LoVo (cell line): ENCODE measurements around the gene CEP112.

Source experiments
- DNase-seq: peaks from one replicate; pipeline ENCODE4 v3.0.0-alpha.2; 2016; ENCODE audit warnings: low spot score

CEP112 gene

DNA sequence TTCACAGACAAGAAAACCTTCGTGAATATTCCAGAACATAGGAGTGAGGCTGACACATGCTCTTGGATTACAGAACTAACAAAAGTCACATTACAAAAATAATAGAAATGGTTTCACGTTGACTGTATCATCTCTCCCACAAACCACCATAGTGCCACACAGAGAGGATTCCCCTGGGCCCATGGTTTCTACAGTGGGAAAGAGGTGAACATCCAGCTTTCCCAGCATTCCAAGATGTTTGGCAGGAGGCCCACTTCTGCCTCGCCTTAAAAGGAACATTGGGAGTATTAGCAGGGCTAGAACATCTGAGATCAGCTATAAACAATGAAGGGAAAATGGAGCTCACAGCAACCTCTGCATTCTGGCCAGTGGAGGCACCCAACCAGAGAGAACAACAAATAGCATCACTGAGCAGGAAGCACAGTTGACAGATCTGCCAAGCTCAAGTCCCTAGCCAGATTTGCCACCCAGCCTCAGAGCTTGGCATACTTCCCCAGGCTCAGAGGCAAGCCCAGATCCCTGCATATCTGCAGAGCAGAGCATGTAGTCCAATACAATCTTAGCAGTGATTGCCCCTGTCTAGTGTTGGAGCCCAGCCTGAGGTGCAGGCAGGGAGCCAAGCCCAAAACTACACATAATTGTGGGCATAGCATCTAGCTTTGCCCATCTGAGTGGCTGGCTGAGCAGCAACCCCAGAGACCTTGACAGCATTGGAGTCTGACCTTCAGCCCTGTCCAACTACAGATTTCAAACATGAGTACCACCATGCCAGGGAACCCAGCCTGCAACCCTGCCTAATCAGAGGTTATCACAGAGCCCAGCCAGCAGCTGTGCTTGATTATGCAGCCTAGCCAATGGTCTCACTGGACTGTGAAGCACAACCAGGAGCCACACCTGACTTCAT is 260.4 kb downstream of the CEP112 start:
- no peak for DNase-seq

GRCh38 chr17:65930140-65930730 is 261.7 kb downstream of the CEP112 start:
- DNase-seq = no peak

GRCh38 chr17:65926599-65926998 is 265.3 kb downstream of the CEP112 start:
- no peak for DNase-seq

- no peak for DNase-seq
Observed at GRCh38 chr17:65925606-65926307, 266.2 kb downstream of the CEP112 start.

DNA sequence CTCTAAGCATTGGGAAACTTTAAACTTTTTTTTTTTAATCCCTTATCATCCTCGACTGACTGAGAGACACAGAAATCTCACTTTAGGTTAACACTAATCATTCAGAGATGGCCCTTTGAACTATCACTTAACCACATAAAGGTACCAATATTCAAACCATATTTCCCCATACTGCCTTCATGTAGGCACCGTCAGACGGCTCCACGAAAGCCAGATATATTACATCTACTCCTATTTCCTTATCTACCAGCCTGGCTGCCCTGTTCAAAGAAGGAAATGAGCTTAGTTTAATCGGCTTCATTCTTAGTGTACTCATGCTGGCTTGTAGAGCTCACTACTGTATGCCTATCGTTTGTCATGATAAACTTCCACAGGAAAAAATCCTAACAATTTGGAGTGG is 270.9 kb downstream of the CEP112 start:
- no peak for DNase-seq

GRCh38 chr17:65918916-65919315 is 273.0 kb downstream of the CEP112 start:
- DNase-seq = no peak

GRCh38 chr17:65918500-65918899 is 273.4 kb downstream of the CEP112 start:
- DNase-seq = no peak

- no peak for DNase-seq
Observed at GRCh38 chr17:65917560-65917959, 274.4 kb downstream of the CEP112 start.

DNA sequence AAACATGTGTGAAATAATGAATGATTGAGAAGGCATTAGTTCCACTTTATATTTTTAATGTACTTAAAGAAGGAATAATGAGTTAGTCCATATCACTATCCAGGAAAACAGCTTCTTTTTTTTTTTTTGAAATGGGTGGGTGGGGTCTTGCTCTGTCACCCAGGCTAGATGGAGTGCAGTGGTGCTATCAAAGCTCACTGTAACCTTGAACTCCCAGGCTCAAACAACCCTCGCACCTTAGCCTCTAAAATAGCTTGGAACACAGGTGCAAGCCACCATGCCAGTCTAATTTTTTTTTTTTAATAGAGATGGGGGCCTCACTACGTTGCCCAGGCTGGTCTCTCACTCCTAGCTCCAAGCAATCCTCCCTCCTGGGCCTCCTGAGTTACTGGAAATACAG is 275.5 kb downstream of the CEP112 start:
- no peak for DNase-seq

GRCh38 chr17:65914784-65915342 is 277.1 kb downstream of the CEP112 start:
- no peak for DNase-seq

DNA sequence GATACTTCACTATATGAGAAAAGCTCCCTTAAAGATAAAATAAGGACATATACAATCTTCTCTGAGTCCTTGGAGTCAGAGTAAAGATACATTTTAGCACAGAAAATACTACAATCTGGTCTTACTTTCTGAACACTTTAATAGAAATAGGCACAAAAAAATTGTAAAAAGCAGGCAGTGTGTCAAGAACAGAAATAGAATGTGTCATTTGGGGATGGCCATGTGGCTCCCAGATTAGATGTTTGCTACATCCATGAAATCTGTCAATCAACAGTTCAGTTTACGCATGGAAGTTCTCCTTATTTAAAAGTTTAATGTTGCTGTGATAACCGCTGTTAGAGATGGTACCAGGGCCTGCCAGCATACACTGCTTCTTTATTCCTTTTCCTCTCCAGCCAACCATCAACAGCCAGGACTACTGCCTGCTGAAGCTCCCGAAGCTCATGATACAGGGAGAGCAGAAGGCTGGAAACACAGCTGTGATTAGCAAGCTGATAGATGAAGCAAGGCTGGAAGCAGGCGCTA is 278.5 kb downstream of the CEP112 start:
- no peak for DNase-seq

- no peak for DNase-seq
Observed at GRCh38 chr17:65910836-65911235, 281.1 kb downstream of the CEP112 start.

DNA sequence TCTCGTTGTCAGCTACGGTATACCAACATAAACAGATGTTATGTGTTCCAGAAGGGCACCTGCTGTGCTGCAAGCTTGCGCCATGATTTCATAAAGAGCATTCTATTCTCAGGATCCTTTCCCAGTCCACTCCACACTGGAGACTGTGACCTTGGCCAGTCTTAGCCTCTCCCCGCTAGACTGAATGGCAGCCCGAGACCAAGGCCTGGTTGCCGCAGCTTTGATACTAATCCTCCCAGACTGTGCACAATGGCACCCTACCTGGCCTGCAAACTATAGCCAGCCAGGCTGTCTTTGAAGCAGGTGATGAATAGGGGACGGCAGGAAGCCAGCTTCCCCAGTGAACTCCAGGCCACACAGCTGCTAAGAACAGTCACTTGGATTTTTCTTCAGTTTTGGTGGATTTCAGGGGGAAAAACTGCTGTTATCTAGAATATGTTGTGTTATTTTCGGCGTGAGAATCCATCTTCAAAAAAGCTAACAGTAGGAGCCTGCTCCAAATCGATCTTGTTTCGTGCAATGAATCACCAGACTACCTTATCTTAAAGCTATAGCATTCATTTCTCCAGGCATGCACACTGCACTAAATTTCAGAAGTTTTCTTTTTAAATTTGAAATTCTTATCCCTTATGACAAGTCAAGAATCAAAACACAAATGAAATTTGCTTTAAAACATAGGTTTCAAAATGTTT is 289.0 kb downstream of the CEP112 start:
- no peak for DNase-seq

- no peak for DNase-seq
Observed at GRCh38 chr17:65902155-65902554, 289.8 kb downstream of the CEP112 start.

- no peak for DNase-seq
Observed at GRCh38 chr17:65901394-65901793, 290.5 kb downstream of the CEP112 start.

- DNase-seq = no peak
Observed at GRCh38 chr17:65900216-65900615, 291.7 kb downstream of the CEP112 start.

GRCh38 chr17:65898651-65899050 is 293.3 kb downstream of the CEP112 start:
- DNase-seq = no peak

DNA sequence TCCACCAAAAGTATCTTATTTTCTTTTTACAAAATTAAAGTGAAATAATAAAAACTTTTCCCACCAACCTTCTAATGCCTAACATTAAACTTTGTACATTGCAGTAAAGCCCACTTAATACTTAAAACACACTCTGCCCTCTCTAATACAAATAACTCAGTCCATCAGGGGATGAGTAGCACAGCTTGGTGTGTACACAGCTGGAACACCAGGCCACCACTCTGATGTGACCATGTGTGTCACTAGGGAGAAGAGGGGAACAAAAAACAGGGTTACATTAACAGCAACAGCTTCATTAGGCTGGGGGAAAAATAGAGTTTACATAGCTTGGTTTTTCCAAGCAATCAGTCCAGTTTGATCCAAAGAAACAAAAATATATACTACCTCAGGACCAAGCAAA is 295.0 kb downstream of the CEP112 start:
- DNase-seq = no peak

DNA sequence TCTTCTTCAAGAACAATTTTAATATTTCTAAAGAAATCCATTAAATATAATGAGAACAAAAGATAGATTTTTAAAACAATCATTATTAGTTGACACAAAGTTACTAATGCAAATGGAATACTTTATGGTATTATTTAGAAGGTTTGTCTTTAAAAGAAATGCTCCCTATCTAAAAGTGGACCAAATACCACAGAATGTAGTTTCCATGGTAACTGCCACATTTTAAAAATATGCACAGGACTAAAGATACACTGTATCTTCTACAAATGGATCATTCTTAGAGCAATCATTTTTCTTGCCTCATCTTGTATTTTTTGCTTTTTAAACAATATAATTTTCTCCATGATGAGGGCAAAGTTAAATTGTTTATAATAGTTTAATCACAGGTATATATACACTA is 296.0 kb downstream of the CEP112 start:
- no peak for DNase-seq

DNA sequence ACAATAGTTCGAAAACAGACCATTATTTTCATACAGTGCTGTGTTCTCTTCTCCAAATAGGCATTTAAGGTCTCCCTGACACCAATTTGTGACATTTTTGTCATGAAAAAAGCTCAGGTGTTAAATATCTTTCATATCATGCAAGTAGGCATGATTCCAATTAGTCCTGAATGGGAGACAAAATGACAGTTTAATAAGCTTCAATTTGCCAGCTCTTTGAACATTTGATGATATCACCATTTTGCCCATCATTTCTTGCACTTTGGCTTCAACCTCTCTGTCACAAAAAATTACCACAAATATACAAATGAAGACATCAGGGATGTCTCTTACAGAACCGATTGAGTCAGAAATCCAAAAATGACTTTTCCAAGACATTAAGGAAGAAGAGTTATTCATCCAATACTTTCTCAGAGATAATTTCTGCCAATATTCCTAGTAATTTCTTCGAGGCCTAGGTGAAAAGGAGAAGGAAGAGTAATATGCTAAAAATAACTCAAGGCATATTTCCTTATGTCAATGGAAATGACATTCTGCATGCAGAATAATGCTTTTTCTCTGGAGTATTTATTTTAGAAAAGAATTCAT is 298.1 kb downstream of the CEP112 start:
- DNase-seq = no peak

GRCh38 chr17:65892912-65893377 is 299.0 kb downstream of the CEP112 start:
- no peak for DNase-seq
